ENCODE results near the gene SLC26A2. TPM values are rescaled to one million over a fixed set of nuclear protein-coding genes. Genes with fewer than 3 reads are reported as not detected.
A peak's percentile ranks its signal among the peaks of the same experiment; 100 is the strongest.

The SLC26A2 gene
- total RNA-seq, 1 donor, result 20.2 TPM

DNA sequence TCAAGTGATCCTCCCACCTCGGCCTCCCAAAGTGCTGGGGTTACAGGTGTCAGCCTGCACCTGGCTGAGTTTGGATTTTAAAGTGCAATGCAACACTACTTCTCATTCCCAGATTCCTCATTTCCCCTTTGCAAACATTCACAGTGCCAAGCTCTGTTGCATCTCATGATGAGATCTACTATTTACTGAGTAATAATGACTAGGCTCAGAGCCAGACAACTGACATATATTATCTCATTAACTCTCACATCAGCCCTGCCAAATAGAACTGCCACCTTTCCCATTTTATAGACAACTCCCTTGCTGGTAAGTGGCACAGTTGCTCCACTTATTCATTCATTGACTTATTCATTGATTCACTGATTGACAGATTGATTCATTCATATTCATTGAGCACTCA lies 22.9 kb upstream of the SLC26A2 start:
- H3K4me3 ChIP-seq (ENCODE audit: low read depth, low read length), result no peak overlapping the region
- TF ChIP-seq, protein P1, sequence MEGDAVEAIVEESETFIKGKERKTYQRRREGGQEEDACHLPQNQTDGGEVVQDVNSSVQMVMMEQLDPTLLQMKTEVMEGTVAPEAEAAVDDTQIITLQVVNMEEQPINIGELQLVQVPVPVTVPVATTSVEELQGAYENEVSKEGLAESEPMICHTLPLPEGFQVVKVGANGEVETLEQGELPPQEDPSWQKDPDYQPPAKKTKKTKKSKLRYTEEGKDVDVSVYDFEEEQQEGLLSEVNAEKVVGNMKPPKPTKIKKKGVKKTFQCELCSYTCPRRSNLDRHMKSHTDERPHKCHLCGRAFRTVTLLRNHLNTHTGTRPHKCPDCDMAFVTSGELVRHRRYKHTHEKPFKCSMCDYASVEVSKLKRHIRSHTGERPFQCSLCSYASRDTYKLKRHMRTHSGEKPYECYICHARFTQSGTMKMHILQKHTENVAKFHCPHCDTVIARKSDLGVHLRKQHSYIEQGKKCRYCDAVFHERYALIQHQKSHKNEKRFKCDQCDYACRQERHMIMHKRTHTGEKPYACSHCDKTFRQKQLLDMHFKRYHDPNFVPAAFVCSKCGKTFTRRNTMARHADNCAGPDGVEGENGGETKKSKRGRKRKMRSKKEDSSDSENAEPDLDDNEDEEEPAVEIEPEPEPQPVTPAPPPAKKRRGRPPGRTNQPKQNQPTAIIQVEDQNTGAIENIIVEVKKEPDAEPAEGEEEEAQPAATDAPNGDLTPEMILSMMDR (IDR thresholded peaks at IDR 0.05; ENCODE audit: insufficient read depth, low read length), result no peak
- DNase-seq (ENCODE audit: low read depth), result no peak

DNA sequence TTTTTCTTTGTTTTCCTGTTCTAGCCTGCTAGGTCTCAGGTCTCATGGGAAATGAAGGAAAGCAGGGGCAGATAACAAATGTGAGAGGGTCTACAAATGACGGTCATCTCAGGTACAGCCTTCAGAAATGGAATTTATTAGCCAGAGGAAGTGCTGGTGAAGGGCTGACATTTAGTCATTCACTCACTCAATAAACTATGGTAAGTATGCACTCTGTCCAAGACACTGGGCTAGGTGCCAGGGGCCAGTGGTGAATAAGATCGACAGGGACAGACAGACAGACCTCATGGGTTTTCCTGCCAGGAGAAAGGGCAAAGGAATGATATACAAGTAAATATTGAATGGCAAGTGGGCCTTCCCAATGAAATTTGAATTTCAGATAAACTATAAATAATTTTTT lies 22.3 kb upstream of the SLC26A2 start:
- peak; percentile 36 for DNase-seq (ENCODE audit: low read depth)
- no peak overlapping the region for H3K4me3 ChIP-seq (ENCODE audit: low read depth, low read length)
- TF ChIP-seq, protein P1 (IDR thresholded peaks at IDR 0.05; ENCODE audit: insufficient read depth, low read length), result no peak

DNA sequence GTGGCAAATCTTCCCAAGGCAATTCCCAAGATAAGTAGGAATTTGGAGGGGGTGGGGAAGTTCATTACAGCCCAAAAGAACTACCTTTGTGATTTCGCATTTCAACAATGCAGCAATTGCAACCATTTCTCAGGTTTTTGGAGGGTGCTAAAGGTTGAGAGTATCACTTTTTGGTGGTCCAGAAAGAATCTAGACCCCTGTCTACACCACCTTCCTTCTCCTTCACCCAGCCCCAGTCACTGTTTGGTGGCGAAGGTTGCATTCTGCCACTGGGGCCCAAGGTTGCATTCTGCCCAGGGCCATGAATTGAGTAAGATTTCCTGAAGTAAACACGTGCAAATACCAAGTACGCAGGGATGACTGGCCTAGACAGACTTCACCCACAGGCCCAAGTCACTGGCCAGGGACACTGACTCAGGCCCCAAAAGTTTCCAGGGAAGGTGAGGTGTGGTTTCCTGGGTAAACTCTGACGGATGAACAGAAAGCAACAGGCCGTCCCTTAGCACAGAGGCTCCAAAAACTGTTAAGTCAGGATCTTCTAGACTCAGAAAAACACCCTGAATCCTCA lies 21.7 kb upstream of the SLC26A2 start:
- no peak overlapping the region for H3K4me3 ChIP-seq (ENCODE audit: low read depth, low read length)
- TF ChIP-seq, protein P1 (IDR thresholded peaks at IDR 0.05; ENCODE audit: insufficient read depth, low read length), result no peak
- DNase-seq (ENCODE audit: low read depth), result peak; percentile 80

DNA sequence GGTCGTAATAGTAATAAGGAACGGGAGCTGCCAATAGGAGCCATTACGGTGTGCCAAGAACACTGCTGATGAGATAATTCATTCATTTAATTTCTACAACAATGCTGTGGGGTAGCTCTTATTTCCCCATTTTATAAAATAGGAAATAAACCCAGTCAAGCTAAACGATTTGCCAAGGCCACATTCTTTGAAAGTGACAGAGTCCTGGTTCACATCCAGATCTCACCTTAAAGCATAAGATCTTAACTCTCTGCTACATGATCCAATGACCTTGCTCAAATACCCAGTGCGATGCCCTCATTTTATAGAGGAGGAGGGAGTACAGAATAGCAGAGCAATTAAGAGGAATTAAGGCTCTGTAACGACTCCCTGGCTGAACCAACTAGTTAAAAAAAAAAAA lies 21.0 kb upstream of the SLC26A2 start:
- H3K4me3 ChIP-seq (ENCODE audit: low read depth, low read length), result no peak overlapping the region
- DNase-seq (ENCODE audit: low read depth), result peak; percentile 25
- TF ChIP-seq, protein P1 (IDR thresholded peaks at IDR 0.05; ENCODE audit: insufficient read depth, low read length), result no peak

DNA sequence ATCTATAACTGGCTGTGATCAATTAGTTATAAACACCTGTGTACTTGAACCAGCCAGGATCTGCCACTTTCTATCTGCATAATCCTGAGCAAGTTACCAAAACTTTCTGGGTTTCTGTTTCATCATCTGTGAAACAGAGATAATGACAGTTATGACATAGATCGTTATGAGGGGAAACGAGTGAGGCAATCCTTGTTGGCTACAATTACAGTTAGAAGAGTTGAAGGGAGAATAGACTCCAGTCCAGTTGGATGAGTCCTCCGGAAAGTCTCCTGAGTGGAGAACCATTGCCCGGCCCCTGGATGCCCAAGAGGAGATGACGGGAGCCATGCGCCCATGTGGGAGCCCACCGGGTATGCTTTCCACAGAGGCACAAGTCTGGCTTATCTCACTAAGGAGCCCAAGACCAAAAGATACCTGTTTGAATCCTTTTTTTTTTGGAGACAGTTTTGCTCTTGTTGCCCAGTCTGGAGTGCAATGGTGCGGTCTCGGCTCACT lies 20.4 kb upstream of the SLC26A2 start:
- no peak overlapping the region for H3K4me3 ChIP-seq (ENCODE audit: low read depth, low read length)
- peak; percentile 28 for DNase-seq (ENCODE audit: low read depth)
- TF ChIP-seq, protein P1 (IDR thresholded peaks at IDR 0.05; ENCODE audit: insufficient read depth, low read length), result no peak

DNA sequence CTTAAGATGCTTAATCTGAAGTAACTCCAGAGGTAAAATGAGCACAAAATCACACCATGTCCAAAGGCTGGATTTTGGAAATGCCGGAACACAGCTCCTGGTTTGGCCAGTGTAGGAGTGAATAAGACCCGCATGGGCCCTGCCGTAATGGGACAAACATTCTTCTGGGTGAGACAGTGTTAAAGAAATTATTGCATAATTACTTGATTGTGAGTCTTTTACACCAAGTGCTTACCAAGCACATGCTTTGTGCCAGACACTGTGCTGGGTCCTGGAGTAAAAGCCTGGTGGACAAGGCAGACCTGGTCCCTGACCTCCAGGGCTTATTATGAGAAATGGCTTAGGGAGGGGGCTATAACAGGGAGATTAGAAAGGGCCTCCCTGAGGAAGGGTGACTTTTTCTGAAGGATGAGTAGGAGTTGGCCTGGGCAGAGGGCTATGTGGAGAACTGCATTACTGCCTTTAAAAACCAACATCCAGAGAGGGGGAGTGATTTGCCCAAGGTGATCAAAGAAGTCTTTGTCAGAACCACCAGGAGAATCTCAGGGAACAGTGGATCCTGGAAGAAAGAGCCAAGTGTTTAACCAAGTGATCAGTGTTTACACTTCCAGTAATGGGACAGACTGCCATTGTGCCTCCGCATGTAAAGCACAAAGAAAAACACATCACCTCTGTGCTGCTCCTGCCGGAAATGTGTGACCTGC lies 19.5 kb upstream of the SLC26A2 start:
- no peak overlapping the region for H3K4me3 ChIP-seq (ENCODE audit: low read depth, low read length)
- DNase-seq (ENCODE audit: low read depth), result no peak
- TF ChIP-seq, protein P1 (IDR thresholded peaks at IDR 0.05; ENCODE audit: insufficient read depth, low read length), result no peak

Data from fibroblast of the aortic adventitia (primary cell).